HepG2 (cell line): ENCODE measurements around the gene CHMP6. TPM values are rescaled to one million over a fixed set of nuclear protein-coding genes. Genes with fewer than 3 reads are reported as not detected.

ENCODE experiments used
- BCL3 ChIP-seq: sonication (generic); formaldehyde crosslinking; IDR thresholded peaks from 2 replicates; pipeline ENCODE4 v1.5.1; 2020; ENCODE audit warnings: mild to moderate bottlenecking, missing genetic modification reagents, moderate library complexity
- DPF2 ChIP-seq: sonication (generic); formaldehyde crosslinking; IDR thresholded peaks from 2 replicates; pipeline ENCODE4 v1.4.0; 2020; ENCODE audit warnings: mild to moderate bottlenecking, low read depth, missing genetic modification reagents, borderline replicate concordance
- E2F1 ChIP-seq: sonication (generic); formaldehyde crosslinking; IDR thresholded peaks from 2 replicates; pipeline ENCODE4 v1.5.0; 2020; ENCODE audit warnings: missing genetic modification reagents
- FOXK2 ChIP-seq: fragments of 450-650 bp; IDR thresholded peaks from 2 replicates; pipeline ENCODE4 v1.6.1; 2016
- POLR2G ChIP-seq: fragments of 200-400 bp; formaldehyde crosslinking; IDR thresholded peaks from 2 replicates; pipeline ENCODE4 v1.6.1; 2018; ENCODE audit warnings: mild to moderate bottlenecking, low read depth, low read length, moderate library complexity
- PRPF4 ChIP-seq: fragments of 200-400 bp; formaldehyde crosslinking; IDR thresholded peaks from 2 replicates; pipeline ENCODE4 v1.6.1; 2016; ENCODE audit warnings: low read length, low read depth; ENCODE audit not compliant: poor library complexity, severe bottlenecking
- SRF ChIP-seq: IDR thresholded peaks from 2 replicates; pipeline ENCODE4 v1.6.1; 2011; ENCODE audit warnings: mild to moderate bottlenecking, low read depth, low read length, moderate library complexity
- UBTF ChIP-seq: sonication (generic); formaldehyde crosslinking; IDR thresholded peaks from 2 replicates; pipeline ENCODE4 v1.4.0; 2020; ENCODE audit warnings: mild to moderate bottlenecking, missing genetic modification reagents
- ZBTB1 ChIP-seq: sonication (generic); formaldehyde crosslinking; IDR thresholded peaks from 2 replicates; pipeline ENCODE4 v1.4.0; 2020; ENCODE audit warnings: missing genetic modification reagents, borderline replicate concordance
- ZBTB20 ChIP-seq: sonication (generic); formaldehyde crosslinking; IDR thresholded peaks from 2 replicates; pipeline ENCODE4 v1.8.1; 2023; ENCODE audit warnings: missing genetic modification reagents, low read depth, mild to moderate bottlenecking, borderline replicate concordance
- ZFP62 ChIP-seq: sonication (generic); formaldehyde crosslinking; IDR thresholded peaks from 2 replicates; pipeline ENCODE4 v1.4.0; 2020; ENCODE audit warnings: missing genetic modification reagents
- ZFY ChIP-seq: sonication (generic); formaldehyde crosslinking; IDR thresholded peaks from 2 replicates; pipeline ENCODE4 v1.4.0; 2020; ENCODE audit warnings: missing genetic modification reagents
- ZNF138 ChIP-seq: sonication (generic); formaldehyde crosslinking; IDR thresholded peaks from 2 replicates; pipeline ENCODE4 v1.5.0; 2020; ENCODE audit warnings: mild to moderate bottlenecking, low read depth, missing genetic modification reagents
- ZNF317 ChIP-seq: sonication (generic); formaldehyde crosslinking; IDR thresholded peaks from 2 replicates; pipeline ENCODE4 v1.5.0; 2020; ENCODE audit warnings: mild to moderate bottlenecking, missing genetic modification reagents
- ZNF367 ChIP-seq: sonication (generic); formaldehyde crosslinking; IDR thresholded peaks from 2 replicates; pipeline ENCODE4 v1.4.0; 2020; ENCODE audit warnings: missing genetic modification reagents, borderline replicate concordance
- ZNF576 ChIP-seq: sonication (generic); formaldehyde crosslinking; IDR thresholded peaks from 2 replicates; pipeline ENCODE4 v1.4.0; 2020; ENCODE audit warnings: mild to moderate bottlenecking, missing genetic modification reagents
- ZNF775 ChIP-seq: sonication (generic); formaldehyde crosslinking; IDR thresholded peaks from 2 replicates; pipeline ENCODE4 v1.4.0; 2020; ENCODE audit warnings: missing genetic modification reagents, mild to moderate bottlenecking, moderate library complexity, borderline replicate concordance
- polyA plus RNA-seq, 8 experiments: library from polyadenylated mRNA; depleted of rRNA in 3 of 8; stranded (reverse) in 7 of 8; unstranded in 1 of 8; fragments of >200 nt; fragmentation: Illumina TruSeq in 4 of 8; extraction: Trizol in 4 of 8; gene quantifications; 2 replicates each; pipeline versions ENCODE4 v1.2.1 to v1.2.3, GENCODE V29; 2011 to 2016; ENCODE audit warnings: low read depth in 4 of 8, missing spikeins in 1 of 8, mixed read lengths in 1 of 8; ENCODE audit not compliant: insufficient read depth in 1 of 8
- total RNA-seq, 5 experiments: library from RNA; depleted of rRNA; stranded (reverse); fragments of >200 nt; fragmentation: Illumina TruSeq; extraction: Trizol; gene quantifications; 2 replicates each; pipeline ENCODE4 v1.2.3, GENCODE V29; 2016; ENCODE audit warnings: low read depth in 1 of 5
- TF ChIP-seq, protein P1 (sequence below): IDR thresholded peaks from 2 replicates; pipeline ENCODE4 v1.6.1; 2016; ENCODE audit warnings: low read depth, control low read depth
- TF ChIP-seq, protein P2 (sequence below): sonication (generic); formaldehyde crosslinking; IDR thresholded peaks from 2 replicates; pipeline ENCODE4 v1.5.0; 2020; ENCODE audit warnings: missing genetic modification reagents

CHMP6 gene
- total and polyA plus RNA-seq, 2 of the 13 experiments (the other 11 are each of a cell fraction or from before 2014, with no cell fraction given), result 11.1 to 24.2 TPM

DNA sequence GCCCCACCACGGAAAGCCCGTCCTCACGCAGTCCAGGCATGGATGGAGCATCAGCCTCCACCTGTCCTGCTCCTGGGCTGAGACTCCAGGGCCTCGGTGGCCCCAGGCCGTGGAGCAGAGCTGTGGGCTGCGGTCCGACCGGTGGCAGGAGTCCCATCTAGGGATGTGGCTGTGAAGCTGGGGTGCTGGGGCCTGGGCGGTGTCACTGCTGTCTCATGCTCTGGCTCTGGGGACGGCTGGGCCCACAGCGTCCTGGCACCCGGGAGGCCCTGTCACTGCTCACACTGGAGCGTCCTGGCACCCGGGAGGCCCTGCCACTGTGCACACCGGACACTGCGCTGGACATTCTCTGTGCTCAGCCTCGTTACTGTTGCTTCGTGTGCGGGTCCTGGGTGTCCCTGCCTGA, 51.7 kb downstream of the CHMP6 start (continued):
- TF ChIP-seq UBTF (no peak; the same call in 1 of the 2 replicates), ZNF138 (CRISPR knock-in tag) (no peak), E2F1 (CRISPR knock-in tag) (no peak), POLR2G (no peak), PRPF4 (no peak), BCL3 (peak; percentile 49; the same call in 1 of the 2 replicates), ZFP62 (CRISPR knock-in tag) (no peak), ZNF576 (CRISPR knock-in tag) (0 out of 2 replicates have a peak, but pooled peaks have one; percentile 72), ZNF367 (CRISPR knock-in tag) (no peak), SRF (no peak), ZNF775 (no peak), DPF2 (CRISPR knock-in tag) (no peak), ZFY (CRISPR knock-in tag) (peak; percentile 79; the same call in 1 of the 2 replicates), ZNF317 (peak; percentile 71; the same call in 1 of the 2 replicates), ZBTB1 (CRISPR knock-in tag) (no peak), ZBTB20 (peak; percentile 46; the same call in 1 of the 2 replicates), FOXK2 (no peak)
- TF ChIP-seq, protein P1, sequence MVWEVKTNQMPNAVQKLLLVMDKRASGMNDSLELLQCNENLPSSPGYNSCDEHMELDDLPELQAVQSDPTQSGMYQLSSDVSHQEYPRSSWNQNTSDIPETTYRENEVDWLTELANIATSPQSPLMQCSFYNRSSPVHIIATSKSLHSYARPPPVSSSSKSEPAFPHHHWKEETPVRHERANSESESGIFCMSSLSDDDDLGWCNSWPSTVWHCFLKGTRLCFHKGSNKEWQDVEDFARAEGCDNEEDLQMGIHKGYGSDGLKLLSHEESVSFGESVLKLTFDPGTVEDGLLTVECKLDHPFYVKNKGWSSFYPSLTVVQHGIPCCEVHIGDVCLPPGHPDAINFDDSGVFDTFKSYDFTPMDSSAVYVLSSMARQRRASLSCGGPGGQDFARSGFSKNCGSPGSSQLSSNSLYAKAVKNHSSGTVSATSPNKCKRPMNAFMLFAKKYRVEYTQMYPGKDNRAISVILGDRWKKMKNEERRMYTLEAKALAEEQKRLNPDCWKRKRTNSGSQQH (CRISPR knock-in tag), result no peak
- TF ChIP-seq, protein P2, sequence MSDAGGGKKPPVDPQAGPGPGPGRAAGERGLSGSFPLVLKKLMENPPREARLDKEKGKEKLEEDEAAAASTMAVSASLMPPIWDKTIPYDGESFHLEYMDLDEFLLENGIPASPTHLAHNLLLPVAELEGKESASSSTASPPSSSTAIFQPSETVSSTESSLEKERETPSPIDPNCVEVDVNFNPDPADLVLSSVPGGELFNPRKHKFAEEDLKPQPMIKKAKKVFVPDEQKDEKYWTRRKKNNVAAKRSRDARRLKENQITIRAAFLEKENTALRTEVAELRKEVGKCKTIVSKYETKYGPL (CRISPR knock-in tag), result no peak
